Chondrocyte (in vitro differentiated cells): ENCODE measurements around the gene PPL. TPM values are rescaled to one million over a fixed set of nuclear protein-coding genes. Genes with fewer than 3 reads are reported as not detected.

ENCODE experiments used
- DNase-seq: peaks from one replicate; pipeline ENCODE4 v3.0.0; 2021; ENCODE audit warnings: mixed read lengths, low spot score
- H3K27ac Mint-ChIP-seq: one replicate; pipeline ENCODE4 v1.8.0; 2021; ENCODE audit warnings: mild to moderate bottlenecking, moderate library complexity, mixed read lengths; ENCODE audit not compliant: unreplicated experiment
- H3K27me3 Mint-ChIP-seq: 2 replicates; pipeline ENCODE4 v1.8.0; 2021; ENCODE audit warnings: low read depth, mixed read lengths
- H3K36me3 Mint-ChIP-seq: 2 replicates; pipeline ENCODE4 v1.8.0; 2021; ENCODE audit warnings: low read depth, mixed read lengths
- H3K4me1 Mint-ChIP-seq: 2 replicates; pipeline ENCODE4 v1.8.0; 2021; ENCODE audit warnings: low read depth, mild to moderate bottlenecking, mixed read lengths
- H3K4me3 Mint-ChIP-seq: one replicate; pipeline ENCODE4 v1.8.0; 2021; ENCODE audit warnings: mild to moderate bottlenecking, moderate library complexity, mixed read lengths; ENCODE audit not compliant: unreplicated experiment
- H3K9me3 Mint-ChIP-seq: 2 replicates; pipeline ENCODE4 v1.8.0; 2021; ENCODE audit warnings: low read depth, mixed read lengths
- total RNA-seq: library from RNA; stranded (reverse); gene quantifications from 3 replicates; pipeline ENCODE4 v1.2.1, GENCODE V29; 2021
- TF ChIP-seq, protein P1 (sequence below): fragments of 200-600 bp; sonication (generic); IDR thresholded peaks from 2 replicates; pipeline ENCODE4 v1.5.0; 2021; ENCODE audit warnings: antibody characterized with exemption, mild to moderate bottlenecking, moderate library complexity

Gene PPL
- total RNA-seq, 1 donor from 2014 or later = 0.97 TPM

GRCh38 chr16:4860727-4861342, 76.1 kb downstream of the PPL start:
- no peak overlapping the region for H3K4me3 Mint-ChIP-seq

DNA sequence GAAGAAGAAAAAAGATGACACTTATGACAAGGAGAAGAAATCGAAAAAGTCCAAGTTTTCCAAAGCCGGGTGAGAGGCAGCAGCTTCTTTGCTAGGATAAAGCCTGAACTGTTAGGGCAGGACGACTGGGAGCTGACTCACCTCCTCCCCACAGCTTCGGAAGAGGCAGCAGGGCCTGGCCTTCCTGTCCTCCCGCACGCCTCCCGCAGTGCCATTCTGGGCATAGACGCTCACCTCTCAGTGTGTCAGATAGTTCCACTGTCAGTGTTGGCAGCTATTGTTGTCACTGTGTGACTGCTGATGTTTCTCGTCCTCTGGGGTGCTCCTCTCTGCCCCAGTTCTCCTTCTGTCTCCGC, 77.1 kb downstream of the PPL start:
- TF ChIP-seq, protein P1, sequence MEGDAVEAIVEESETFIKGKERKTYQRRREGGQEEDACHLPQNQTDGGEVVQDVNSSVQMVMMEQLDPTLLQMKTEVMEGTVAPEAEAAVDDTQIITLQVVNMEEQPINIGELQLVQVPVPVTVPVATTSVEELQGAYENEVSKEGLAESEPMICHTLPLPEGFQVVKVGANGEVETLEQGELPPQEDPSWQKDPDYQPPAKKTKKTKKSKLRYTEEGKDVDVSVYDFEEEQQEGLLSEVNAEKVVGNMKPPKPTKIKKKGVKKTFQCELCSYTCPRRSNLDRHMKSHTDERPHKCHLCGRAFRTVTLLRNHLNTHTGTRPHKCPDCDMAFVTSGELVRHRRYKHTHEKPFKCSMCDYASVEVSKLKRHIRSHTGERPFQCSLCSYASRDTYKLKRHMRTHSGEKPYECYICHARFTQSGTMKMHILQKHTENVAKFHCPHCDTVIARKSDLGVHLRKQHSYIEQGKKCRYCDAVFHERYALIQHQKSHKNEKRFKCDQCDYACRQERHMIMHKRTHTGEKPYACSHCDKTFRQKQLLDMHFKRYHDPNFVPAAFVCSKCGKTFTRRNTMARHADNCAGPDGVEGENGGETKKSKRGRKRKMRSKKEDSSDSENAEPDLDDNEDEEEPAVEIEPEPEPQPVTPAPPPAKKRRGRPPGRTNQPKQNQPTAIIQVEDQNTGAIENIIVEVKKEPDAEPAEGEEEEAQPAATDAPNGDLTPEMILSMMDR = no peak
- peak overlapping the region; percentile 49 for H3K27ac Mint-ChIP-seq
- peaks cover 40% of the 10 kb centered on the region for H3K36me3 Mint-ChIP-seq
- no peak for DNase-seq
- H3K4me1 Mint-ChIP-seq = peaks cover 17% of the 10 kb centered on the region
- no peaks in the 10 kb centered on the region for H3K9me3 Mint-ChIP-seq
- H3K27me3 Mint-ChIP-seq = no peaks in the 10 kb centered on the region
- no peak overlapping the region for H3K4me3 Mint-ChIP-seq

More at GRCh38 chr16:4860727-4861342, 76.1 kb downstream of the PPL start:
- H3K27ac Mint-ChIP-seq = no peak overlapping the region
- DNase-seq = no peak
- no peaks in the 10 kb centered on the region for H3K9me3 Mint-ChIP-seq
- H3K4me1 Mint-ChIP-seq = peaks cover 18% of the 10 kb centered on the region
- TF ChIP-seq, protein P1 = no peak
- H3K36me3 Mint-ChIP-seq = peaks cover 38% of the 10 kb centered on the region
- no peaks in the 10 kb centered on the region for H3K27me3 Mint-ChIP-seq

- no peaks in the 10 kb centered on the region for H3K27me3 Mint-ChIP-seq
- H3K4me1 Mint-ChIP-seq = peaks cover 16% of the 10 kb centered on the region
- no peak overlapping the region for H3K4me3 Mint-ChIP-seq
- no peaks in the 10 kb centered on the region for H3K9me3 Mint-ChIP-seq
- TF ChIP-seq, protein P1 = no peak
- H3K36me3 Mint-ChIP-seq = peaks cover 41% of the 10 kb centered on the region
- peak overlapping the region; percentile 49 for H3K27ac Mint-ChIP-seq
- DNase-seq = no peak
Measured at GRCh38 chr16:4859190-4859899, 77.6 kb downstream of the PPL start.

DNA sequence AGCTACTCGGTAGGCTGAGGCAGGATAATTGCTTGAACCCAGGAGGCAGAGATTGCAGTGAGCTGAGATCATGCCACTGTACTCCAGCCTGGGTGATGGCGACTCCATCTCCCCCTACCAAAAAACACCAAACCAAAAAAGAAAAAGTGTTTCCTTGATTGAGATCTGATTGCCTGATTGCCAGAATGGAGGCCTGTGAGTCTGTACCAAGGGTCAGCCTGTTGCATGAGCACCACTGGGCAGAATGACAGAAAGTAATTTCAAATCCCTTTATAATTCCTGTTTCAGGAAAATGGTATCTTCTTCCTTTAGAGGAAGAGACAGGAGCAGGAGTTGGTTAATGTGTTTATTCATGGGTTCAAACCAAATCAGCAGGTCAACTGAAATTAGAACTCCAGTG, 81.1 kb downstream of the PPL start:
- Mint-ChIP-seq H3K36me3 (peaks cover 40% of the 10 kb centered on the region), H3K27ac (no peak overlapping the region), H3K4me1 (peaks cover 31% of the 10 kb centered on the region), H3K9me3 (no peaks in the 10 kb centered on the region), H3K27me3 (no peaks in the 10 kb centered on the region), H3K4me3 (no peak overlapping the region)
- no peak for DNase-seq
- TF ChIP-seq, protein P1 = no peak

DNA sequence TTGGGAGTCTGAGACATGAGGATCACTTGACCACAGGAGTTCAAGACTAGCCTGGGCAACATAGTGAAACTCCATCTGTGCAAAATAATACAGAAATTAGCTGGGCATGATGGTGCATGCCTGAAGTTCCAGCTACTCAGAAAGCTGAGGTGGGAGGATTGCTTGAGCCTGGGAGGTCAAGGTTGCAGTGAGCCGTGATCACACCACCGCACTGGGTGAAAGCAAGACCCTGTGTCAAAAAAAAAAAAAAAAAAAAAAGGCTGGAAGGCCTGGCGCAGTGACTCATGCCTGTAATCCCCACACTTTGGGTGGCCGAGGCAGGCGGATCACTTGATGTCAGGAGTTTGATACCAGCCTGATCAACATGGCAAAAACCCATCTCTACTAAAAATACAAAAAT, 81.6 kb downstream of the PPL start:
- H3K27ac Mint-ChIP-seq = no peak overlapping the region
- H3K4me1 Mint-ChIP-seq = peaks cover 36% of the 10 kb centered on the region
- no peaks in the 10 kb centered on the region for H3K27me3 Mint-ChIP-seq
- H3K4me3 Mint-ChIP-seq = no peak overlapping the region
- H3K9me3 Mint-ChIP-seq = no peaks in the 10 kb centered on the region
- peaks cover 35% of the 10 kb centered on the region for H3K36me3 Mint-ChIP-seq
- TF ChIP-seq, protein P1 = no peak
- DNase-seq = no peak
